HG03108 (cell line): ENCODE measurements around the gene ZNF823.

ENCODE experiments used
- ATAC-seq: cut with Tn5 transposase; IDR thresholded peaks from one replicate; pipeline ENCODE4 v1.9.1; 2021; ENCODE audit warnings: moderate library complexity; ENCODE audit not compliant: unreplicated experiment

The ZNF823 gene

GRCh38 chr19:11737964-11738745, 591 bp downstream of the ZNF823 start:
- ATAC-seq: peak; percentile 32

- ATAC-seq: no peak
Observed at GRCh38 chr19:11736696-11737095, 2.0 kb downstream of the ZNF823 start.

DNA sequence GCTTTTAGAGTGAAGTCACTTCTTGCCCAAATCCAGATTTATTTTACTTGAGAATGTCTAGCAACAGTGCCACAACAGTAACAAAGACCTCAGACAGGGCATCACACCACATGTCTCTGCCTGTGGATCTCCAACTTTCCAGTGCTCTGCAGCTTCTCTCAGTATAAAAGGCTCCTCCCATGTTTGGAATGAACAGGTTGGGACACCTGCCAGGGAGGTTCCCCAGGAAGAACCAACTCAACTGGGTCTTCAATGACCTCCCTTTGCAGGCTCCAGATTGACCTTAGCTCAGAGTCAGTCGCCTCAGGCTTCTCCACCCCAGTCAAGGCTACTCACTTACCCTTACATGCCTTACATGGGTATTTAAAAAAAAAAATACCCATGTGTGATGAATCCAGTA, 3.4 kb downstream of the ZNF823 start:
- ATAC-seq: no peak

DNA sequence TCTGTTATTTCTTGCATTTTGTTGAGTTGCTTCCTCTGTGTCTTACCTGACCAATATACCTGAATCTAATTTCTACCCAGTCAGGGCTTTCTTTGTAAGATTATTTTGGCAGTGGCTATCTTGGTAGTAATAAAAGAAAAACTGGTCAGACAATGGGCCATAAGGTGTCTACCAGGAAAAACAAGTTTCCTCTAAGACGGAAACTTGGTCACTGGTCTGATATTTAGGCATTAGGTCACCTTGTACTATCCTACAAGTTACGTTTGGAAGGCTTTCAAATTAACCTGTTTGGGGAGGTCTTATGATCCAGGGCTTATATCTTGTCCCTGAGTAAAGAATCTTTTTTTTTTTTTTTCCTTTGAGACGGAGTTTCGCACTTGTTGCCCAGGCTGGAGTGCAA, 9.2 kb downstream of the ZNF823 start:
- ATAC-seq: no peak

DNA sequence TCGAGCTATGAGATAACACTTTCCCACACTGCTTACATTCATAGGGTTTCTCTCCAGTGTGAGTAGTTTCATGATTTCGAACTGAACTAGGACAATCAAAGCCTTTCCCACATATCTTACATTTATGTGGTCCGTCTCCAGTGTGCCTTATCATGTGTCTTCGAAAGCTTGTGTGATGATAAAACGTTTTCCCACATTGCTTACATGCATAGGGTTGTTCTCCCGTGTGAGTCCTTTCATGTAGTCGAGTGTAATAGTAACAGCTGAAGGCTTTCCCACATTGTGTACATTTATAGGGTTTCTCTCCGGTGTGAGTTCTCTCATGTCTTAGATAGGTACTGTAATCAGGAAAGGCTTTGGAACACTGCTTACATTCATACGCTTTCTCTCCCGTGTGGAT, 16.3 kb downstream of the ZNF823 start:
- ATAC-seq: no peak

DNA sequence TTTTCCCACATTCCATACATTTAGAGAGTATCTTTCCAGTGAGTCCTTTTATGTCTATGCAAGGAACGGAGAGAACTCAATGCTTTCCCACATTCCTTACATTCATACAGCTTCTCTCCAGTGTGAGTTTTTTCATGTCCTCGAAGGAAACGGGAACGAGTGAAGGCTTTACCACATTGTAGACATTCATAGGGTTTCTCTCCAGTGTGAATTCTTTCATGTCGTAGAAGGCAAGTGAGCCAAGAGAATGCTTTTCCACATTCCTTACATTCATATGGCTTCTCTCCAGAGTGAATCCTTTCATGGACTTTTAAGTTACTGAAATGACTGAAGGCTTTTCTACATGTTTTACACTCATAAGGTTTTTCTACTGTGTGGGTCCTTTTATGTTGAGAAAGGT, 17.1 kb downstream of the ZNF823 start:
- no peak for ATAC-seq

DNA sequence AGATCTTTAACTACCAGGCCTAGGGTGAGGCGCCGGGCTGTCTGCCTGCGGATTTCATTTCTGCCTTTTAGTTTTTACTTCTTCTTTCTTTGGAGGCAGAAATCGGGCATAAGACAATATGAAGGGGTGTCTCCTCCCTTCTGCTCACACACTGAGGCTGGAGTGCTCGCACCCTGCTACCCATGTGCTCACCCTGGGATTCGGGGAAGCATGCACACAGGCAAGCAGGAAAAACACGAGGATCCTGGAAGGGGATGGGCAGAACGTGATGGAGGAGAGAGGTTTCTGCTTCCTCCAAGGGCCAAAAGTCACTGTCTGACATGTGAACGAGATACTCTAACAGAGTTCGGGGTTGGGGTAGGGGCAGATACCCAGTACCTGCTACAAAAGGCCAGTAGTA, 28.4 kb downstream of the ZNF823 start:
- no peak for ATAC-seq

- ATAC-seq: no peak
Observed at GRCh38 chr19:11708457-11708856, 30.3 kb downstream of the ZNF823 start.

- ATAC-seq: no peak
Observed at GRCh38 chr19:11705474-11705873, 33.3 kb downstream of the ZNF823 start.

DNA sequence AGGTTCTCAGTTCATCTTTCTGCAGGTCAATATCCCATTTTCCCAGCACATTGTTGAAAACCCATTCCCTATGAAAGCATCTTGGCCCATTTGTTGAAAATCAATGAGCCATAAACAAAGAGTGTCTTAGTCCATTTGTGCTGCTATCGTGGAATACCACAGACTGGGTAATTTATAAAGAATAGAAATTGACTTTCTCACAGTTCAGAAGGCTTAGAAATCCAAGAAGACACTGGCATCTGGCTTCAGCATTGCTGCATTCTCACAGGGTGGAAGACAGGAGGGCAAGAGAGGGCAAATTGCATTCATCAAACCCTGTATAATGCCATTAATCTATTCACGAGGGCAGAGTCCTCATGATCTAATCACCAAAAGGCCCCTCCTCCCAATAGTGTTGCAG, 34.1 kb downstream of the ZNF823 start:
- no peak for ATAC-seq

GRCh38 chr19:11699931-11700794, 38.6 kb downstream of the ZNF823 start:
- ATAC-seq: no peak

- no peak for ATAC-seq
Observed at GRCh38 chr19:11698231-11698630, 40.5 kb downstream of the ZNF823 start.

- ATAC-seq: no peak
Observed at GRCh38 chr19:11697284-11697855, 41.4 kb downstream of the ZNF823 start.

GRCh38 chr19:11694533-11695439, 44.0 kb downstream of the ZNF823 start:
- peak; percentile 89 for ATAC-seq

DNA sequence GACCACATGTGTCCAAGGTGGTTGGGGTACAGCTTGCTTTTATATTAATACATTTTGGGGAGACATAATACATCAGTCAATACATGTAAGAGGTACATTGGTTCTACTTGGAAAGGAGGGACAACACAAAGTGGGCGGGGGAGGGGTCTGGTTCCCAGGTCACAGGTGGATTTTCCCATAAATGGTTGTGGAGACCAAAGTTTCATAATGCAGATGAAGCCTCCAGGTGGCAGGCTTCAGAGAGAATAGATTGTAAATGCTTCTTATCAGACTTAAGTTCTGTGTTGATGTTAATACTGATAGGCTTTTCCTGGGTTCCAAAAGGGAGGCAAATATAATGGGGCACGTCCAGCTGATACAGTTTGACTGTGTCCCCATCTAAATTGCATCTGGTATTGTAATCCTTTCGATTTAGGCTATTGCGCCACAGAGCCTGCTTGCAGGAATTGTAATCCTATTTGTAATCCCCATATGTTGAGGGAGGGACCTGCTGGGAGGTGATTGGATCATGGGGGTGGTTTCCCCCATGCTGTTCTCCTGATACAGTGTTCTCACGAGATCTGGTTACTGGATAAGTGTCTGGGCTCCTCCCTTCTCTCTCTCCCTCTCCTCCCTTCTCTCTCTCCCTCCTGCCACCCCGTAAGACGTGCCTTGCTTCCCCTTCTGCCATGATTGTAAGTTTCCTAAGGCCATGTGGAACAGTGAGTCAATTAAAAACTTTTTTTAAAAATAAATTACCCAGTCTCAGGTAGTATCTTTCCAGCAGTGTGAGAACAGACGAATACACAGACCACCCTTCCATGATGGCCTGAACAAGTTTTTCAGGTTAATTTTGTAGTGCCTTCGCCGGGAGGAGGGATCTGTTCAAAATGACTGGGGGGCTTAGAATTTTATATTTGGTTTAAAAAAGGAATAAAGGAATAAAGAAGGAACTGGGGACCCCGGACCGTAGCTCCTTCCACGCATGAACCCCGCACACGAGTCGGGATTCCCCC, 44.9 kb downstream of the ZNF823 start:
- no peak for ATAC-seq

- ATAC-seq: no peak
Observed at GRCh38 chr19:11692127-11692790, 46.5 kb downstream of the ZNF823 start.

- no peak for ATAC-seq
Observed at GRCh38 chr19:11685676-11686650, 52.8 kb downstream of the ZNF823 start.
